HepG2 (cell line): Measurements from ENCODE around the gene POLD3. TPM values are rescaled to one million over a fixed set of nuclear protein-coding genes. Genes with fewer than 3 reads are reported as not detected.

Experiments used
- E2F5 ChIP-seq: sonication (generic); formaldehyde crosslinking; conservative IDR thresholded peaks from 2 replicates; pipeline ENCODE4 v1.4.0; 2020; ENCODE audit warnings: missing genetic modification reagents
- GATA4 ChIP-seq: sonication (generic); IDR thresholded peaks from 2 replicates; pipeline ENCODE4 v1.6.1; 2016; ENCODE audit warnings: antibody characterized with exemption, low read depth, borderline replicate concordance
- GLI4 ChIP-seq: sonication (generic); formaldehyde crosslinking; IDR thresholded peaks from 2 replicates; pipeline ENCODE4 v1.5.1; 2020; ENCODE audit warnings: missing genetic modification reagents, mild to moderate bottlenecking, moderate library complexity, borderline replicate concordance
- JARID2 ChIP-seq: sonication (generic); formaldehyde crosslinking; IDR thresholded peaks from 2 replicates; pipeline ENCODE4 v1.8.1; 2023; ENCODE audit warnings: missing genetic modification reagents, inconsistent platforms; ENCODE audit not compliant: insufficient replicate concordance
- JUN ChIP-seq: sonication (generic); formaldehyde crosslinking; IDR thresholded peaks from 2 replicates; pipeline ENCODE4 v1.4.0; 2020; ENCODE audit warnings: mild to moderate bottlenecking, missing genetic modification reagents
- KLF11 ChIP-seq: IDR thresholded peaks from 2 replicates; pipeline ENCODE4 v1.6.1; 2016; ENCODE audit warnings: missing compliant biosample characterization
- KLF15 ChIP-seq: sonication (generic); formaldehyde crosslinking; IDR thresholded peaks from 2 replicates; pipeline ENCODE4 v1.8.1; 2023; ENCODE audit warnings: borderline replicate concordance, mild to moderate bottlenecking, inconsistent platforms, missing genetic modification reagents, mixed read lengths
- NCOA5 ChIP-seq: sonication (generic); formaldehyde crosslinking; IDR thresholded peaks from 2 replicates; pipeline ENCODE4 v1.4.0; 2020; ENCODE audit warnings: missing genetic modification reagents
- NFE2L1 ChIP-seq: sonication (generic); formaldehyde crosslinking; IDR thresholded peaks from 2 replicates; pipeline ENCODE4 v1.4.0; 2020; ENCODE audit warnings: missing genetic modification reagents, mild to moderate bottlenecking, borderline replicate concordance
- NFRKB ChIP-seq: fragments of 450-650 bp; IDR thresholded peaks from 2 replicates; pipeline ENCODE4 v1.6.1; 2017
- PAF1 ChIP-seq: IDR thresholded peaks from 2 replicates; pipeline ENCODE4 v1.6.1; 2016; ENCODE audit warnings: missing genetic modification reagents, missing compliant biosample characterization
- RNF2 ChIP-seq: fragments of 450-650 bp; conservative IDR thresholded peaks from 2 replicates; pipeline ENCODE4 v1.6.1; 2016; ENCODE audit warnings: low read depth
- SAFB2 ChIP-seq: sonication (generic); formaldehyde crosslinking; IDR thresholded peaks from 2 replicates; pipeline ENCODE4 v1.5.1; 2020; ENCODE audit warnings: missing genetic modification reagents, low read depth, mild to moderate bottlenecking, borderline replicate concordance
- SOX5 ChIP-seq: IDR thresholded peaks from 2 replicates; pipeline ENCODE4 v1.6.1; 2016; ENCODE audit warnings: borderline replicate concordance
- SP140L ChIP-seq: sonication (generic); formaldehyde crosslinking; IDR thresholded peaks from 2 replicates; pipeline ENCODE4 v1.4.0; 2020; ENCODE audit warnings: missing genetic modification reagents, borderline replicate concordance
- TGIF2 ChIP-seq: IDR thresholded peaks from 2 replicates; pipeline ENCODE4 v1.6.1; 2016; ENCODE audit warnings: control low read depth, missing compliant biosample characterization
- ZBTB3 ChIP-seq: sonication (generic); formaldehyde crosslinking; IDR thresholded peaks from 2 replicates; pipeline ENCODE4 v1.4.0; 2020; ENCODE audit warnings: low read depth, mild to moderate bottlenecking, moderate library complexity, missing genetic modification reagents, borderline replicate concordance
- ZNF205 ChIP-seq: IDR thresholded peaks from 2 replicates; pipeline ENCODE4 v1.6.1; 2018; ENCODE audit warnings: missing biosample characterization, missing genetic modification reagents
- ZNF317 ChIP-seq: sonication (generic); formaldehyde crosslinking; IDR thresholded peaks from 2 replicates; pipeline ENCODE4 v1.5.0; 2020; ENCODE audit warnings: mild to moderate bottlenecking, missing genetic modification reagents
- ZNF383 ChIP-seq: sonication (generic); formaldehyde crosslinking; IDR thresholded peaks from 2 replicates; pipeline ENCODE4 v1.4.0; 2020; ENCODE audit warnings: missing genetic modification reagents, mild to moderate bottlenecking, borderline replicate concordance
- ZNF547 ChIP-seq: sonication (generic); formaldehyde crosslinking; IDR thresholded peaks from 2 replicates; pipeline ENCODE4 v1.5.1; 2020; ENCODE audit warnings: mild to moderate bottlenecking, missing genetic modification reagents
- ZNF792 ChIP-seq: IDR thresholded peaks from 2 replicates; pipeline ENCODE4 v1.6.1; 2016
- polyA plus RNA-seq, 8 experiments: library from polyadenylated mRNA; depleted of rRNA in 3 of 8; stranded (reverse) in 7 of 8; unstranded in 1 of 8; fragments of >200 nt; fragmentation: Illumina TruSeq in 4 of 8; extraction: Trizol in 4 of 8; gene quantifications; 2 replicates each; pipeline versions ENCODE4 v1.2.1 to v1.2.3, GENCODE V29; 2011 to 2016; ENCODE audit warnings: low read depth in 4 of 8, missing spikeins in 1 of 8, mixed read lengths in 1 of 8; ENCODE audit not compliant: insufficient read depth in 1 of 8
- total RNA-seq, 5 experiments: library from RNA; depleted of rRNA; stranded (reverse); fragments of >200 nt; fragmentation: Illumina TruSeq; extraction: Trizol; gene quantifications; 2 replicates each; pipeline ENCODE4 v1.2.3, GENCODE V29; 2016; ENCODE audit warnings: low read depth in 1 of 5
- TF ChIP-seq, protein P1 (sequence below), 2 experiments: IDR thresholded peaks; 2 replicates each; pipeline ENCODE4 v1.6.1; 2011 to 2012; ENCODE audit warnings: low read length in 2 of 2, borderline replicate concordance in 1 of 2, low read depth in 1 of 2, mild to moderate bottlenecking in 1 of 2, moderate library complexity in 1 of 2
- TF ChIP-seq, protein P2 (sequence below): sonication (generic); formaldehyde crosslinking; IDR thresholded peaks from 2 replicates; pipeline ENCODE4 v1.8.0; 2022; ENCODE audit warnings: missing genetic modification reagents, mild to moderate bottlenecking, moderate library complexity, borderline replicate concordance

POLD3 gene
- total and polyA plus RNA-seq, 2 of the 13 experiments (the other 11 are each of a cell fraction or from before 2014, with no cell fraction given) = 6.3 to 18.9 TPM

DNA sequence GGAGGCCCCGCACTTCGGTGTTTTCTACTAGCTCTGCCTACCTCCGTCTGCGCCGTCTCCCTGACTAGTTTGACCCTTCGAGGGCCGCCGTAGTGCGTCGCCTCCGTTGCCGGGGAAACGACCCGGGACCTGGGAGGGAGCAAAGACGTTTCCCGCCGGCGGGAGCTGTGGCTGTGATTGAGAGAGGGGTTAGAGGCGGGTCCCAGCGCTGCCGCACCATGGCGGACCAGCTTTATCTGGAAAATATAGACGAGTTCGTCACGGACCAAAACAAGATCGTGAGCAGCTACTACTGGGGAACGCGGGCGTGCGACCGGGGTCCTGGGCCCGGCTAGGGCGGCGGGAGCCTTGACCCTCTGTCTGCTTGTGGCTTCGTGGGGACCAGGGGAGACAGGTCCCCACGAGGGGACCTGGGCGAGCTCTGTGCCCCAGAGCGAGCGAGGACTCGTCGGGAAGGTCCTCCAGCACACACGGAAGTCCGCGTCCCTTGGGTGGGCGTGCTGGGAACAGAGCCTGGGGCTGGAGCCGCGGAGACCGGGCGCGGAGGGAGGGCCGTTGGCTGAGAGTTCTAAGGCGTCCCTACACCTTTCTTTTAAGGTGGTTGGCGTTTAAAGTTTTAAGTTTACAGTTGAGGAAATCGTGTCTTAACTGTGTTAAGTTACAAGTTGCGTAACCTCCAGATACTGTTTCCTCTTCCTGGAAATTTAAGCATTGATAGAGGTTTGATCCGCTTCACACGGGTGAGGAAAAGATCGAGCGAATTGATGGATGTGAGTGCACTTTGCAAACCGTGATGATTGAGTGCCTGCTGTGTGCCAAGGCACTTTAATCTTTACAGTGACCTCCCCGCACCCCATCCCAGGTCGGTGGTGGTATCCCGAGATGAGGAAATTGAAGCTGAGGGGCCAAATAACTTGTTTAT lies at the start of gene POLD3 (continued):
- TF ChIP-seq SOX5 (CRISPR knock-in tag) (no peak), JUN (no peak), ZNF383 (CRISPR knock-in tag) (peak; percentile 44; the same call in 1 of the 2 replicates), KLF11 (CRISPR knock-in tag) (no peak), SP140L (CRISPR knock-in tag) (no peak), SAFB2 (CRISPR knock-in tag) (no peak), PAF1 (CRISPR knock-in tag) (no peak), ZNF547 (CRISPR knock-in tag) (0 out of 2 replicates have a peak, but pooled peaks have one; percentile 31), ZNF792 (peak; percentile 77; the same call in 1 of the 2 replicates), ZNF317 (CRISPR knock-in tag) (no peak), NFRKB (no peak), NFE2L1 (no peak), E2F5 (peak; percentile 98), NCOA5 (CRISPR knock-in tag) (no peak), JARID2 (CRISPR knock-in tag) (no peak), KLF15 (CRISPR knock-in tag) (no peak; the same call in 1 of the 2 replicates), GATA4 (no peak), TGIF2 (peak; percentile 58; the same call in 1 of the 2 replicates), RNF2 (peak; percentile 67), GLI4 (CRISPR knock-in tag) (no peak), ZBTB3 (CRISPR knock-in tag) (no peak), ZNF205 (peak; percentile 37; the same call in 1 of the 2 replicates)
- TF ChIP-seq, protein P1, sequence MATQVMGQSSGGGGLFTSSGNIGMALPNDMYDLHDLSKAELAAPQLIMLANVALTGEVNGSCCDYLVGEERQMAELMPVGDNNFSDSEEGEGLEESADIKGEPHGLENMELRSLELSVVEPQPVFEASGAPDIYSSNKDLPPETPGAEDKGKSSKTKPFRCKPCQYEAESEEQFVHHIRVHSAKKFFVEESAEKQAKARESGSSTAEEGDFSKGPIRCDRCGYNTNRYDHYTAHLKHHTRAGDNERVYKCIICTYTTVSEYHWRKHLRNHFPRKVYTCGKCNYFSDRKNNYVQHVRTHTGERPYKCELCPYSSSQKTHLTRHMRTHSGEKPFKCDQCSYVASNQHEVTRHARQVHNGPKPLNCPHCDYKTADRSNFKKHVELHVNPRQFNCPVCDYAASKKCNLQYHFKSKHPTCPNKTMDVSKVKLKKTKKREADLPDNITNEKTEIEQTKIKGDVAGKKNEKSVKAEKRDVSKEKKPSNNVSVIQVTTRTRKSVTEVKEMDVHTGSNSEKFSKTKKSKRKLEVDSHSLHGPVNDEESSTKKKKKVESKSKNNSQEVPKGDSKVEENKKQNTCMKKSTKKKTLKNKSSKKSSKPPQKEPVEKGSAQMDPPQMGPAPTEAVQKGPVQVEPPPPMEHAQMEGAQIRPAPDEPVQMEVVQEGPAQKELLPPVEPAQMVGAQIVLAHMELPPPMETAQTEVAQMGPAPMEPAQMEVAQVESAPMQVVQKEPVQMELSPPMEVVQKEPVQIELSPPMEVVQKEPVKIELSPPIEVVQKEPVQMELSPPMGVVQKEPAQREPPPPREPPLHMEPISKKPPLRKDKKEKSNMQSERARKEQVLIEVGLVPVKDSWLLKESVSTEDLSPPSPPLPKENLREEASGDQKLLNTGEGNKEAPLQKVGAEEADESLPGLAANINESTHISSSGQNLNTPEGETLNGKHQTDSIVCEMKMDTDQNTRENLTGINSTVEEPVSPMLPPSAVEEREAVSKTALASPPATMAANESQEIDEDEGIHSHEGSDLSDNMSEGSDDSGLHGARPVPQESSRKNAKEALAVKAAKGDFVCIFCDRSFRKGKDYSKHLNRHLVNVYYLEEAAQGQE (IDR thresholded peaks at IDR 0.05; ENCODE audit: borderline replicate concordance in 1 of 2, low read depth in 1 of 2, low read length in 2 of 2) = no peak
- TF ChIP-seq, protein P2, sequence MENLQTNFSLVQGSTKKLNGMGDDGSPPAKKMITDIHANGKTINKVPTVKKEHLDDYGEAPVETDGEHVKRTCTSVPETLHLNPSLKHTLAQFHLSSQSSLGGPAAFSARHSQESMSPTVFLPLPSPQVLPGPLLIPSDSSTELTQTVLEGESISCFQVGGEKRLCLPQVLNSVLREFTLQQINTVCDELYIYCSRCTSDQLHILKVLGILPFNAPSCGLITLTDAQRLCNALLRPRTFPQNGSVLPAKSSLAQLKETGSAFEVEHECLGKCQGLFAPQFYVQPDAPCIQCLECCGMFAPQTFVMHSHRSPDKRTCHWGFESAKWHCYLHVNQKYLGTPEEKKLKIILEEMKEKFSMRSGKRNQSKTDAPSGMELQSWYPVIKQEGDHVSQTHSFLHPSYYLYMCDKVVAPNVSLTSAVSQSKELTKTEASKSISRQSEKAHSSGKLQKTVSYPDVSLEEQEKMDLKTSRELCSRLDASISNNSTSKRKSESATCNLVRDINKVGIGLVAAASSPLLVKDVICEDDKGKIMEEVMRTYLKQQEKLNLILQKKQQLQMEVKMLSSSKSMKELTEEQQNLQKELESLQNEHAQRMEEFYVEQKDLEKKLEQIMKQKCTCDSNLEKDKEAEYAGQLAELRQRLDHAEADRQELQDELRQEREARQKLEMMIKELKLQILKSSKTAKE (CRISPR knock-in tag) = no peak; the same call in 1 of the 2 replicates
